ENCODE results near the gene STAB2.

- TF ChIP-seq CTCF (IDR thresholded peaks at IDR 0.05) (no peak), EZH2 (IDR thresholded peaks at IDR 0.05; ENCODE audit: borderline replicate concordance, insufficient read depth, low read depth, low read length, poor library complexity, severe bottlenecking) (no peak)
These were observed 118.0 kb downstream of the STAB2 start for GRCh38 chr12:103705098-103705497.
